ENCODE results near the gene JUN.

The JUN gene

DNA sequence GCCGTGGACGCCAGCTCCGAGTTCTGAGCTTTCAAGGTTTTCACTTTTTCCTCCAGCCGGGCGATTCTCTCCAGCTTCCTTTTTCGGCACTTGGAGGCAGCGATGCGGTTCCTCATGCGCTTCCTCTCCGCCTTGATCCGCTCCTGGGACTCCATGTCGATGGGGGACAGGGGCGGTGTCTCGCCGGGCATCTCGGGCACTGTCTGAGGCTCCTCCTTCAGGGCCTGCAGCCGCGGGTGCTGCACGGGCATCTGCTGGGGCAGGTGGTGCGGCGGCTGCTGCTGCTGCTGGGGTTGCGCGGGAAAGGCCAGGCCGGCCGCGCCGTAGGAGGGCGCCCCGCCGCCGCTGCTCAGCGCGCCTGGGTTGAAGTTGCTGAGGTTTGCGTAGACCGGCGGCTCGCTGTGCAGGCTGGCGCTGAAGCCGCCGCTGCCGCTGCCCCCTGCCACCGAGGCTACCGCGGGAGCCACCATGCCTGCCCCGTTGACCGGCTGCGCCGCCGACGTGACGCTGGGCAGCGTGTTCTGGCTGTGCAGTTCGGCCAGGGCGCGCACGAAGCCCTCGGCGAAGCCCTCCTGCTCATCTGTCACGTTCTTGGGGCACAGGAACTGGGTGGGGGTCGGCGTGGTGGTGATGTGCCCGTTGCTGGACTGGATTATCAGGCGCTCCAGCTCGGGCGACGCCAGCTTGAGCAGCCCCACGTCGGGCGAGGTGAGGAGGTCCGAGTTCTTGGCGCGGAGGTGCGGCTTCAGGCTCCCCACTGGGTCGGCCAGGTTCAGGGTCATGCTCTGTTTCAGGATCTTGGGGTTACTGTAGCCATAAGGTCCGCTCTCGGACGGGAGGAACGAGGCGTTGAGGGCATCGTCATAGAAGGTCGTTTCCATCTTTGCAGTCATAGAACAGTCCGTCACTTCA lies 1.4 kb downstream of the JUN start:
- DNase-seq: peak; percentile 63

DNA sequence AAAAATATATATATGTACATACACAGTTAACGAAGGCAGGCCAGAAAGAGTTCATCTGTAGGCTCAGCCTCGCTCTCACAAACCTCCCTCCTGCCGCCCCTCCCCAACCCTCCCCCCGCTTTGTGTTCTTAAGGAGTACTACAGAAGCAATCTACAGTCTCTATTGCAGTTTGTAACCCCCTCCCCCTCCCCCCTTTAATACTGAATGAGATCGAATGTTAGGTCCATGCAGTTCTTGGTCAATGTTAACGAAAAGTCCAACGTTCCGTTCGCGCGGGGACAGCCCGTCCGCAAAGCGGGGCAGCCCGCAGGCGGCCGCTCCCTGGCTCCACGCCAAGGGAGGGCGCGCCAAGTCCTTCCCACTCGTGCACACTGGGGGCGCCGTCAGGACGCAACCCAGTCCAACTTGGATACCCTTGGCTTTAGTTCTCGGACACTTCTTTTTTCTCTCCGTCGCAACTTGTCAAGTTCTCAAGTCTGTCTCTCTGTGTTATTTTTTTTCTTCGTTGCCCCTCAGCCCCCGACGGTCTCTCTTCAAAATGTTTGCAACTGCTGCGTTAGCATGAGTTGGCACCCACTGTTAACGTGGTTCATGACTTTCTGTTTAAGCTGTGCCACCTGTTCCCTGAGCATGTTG lies 2.2 kb downstream of the JUN start:
- peak; percentile 74 for DNase-seq

DNA sequence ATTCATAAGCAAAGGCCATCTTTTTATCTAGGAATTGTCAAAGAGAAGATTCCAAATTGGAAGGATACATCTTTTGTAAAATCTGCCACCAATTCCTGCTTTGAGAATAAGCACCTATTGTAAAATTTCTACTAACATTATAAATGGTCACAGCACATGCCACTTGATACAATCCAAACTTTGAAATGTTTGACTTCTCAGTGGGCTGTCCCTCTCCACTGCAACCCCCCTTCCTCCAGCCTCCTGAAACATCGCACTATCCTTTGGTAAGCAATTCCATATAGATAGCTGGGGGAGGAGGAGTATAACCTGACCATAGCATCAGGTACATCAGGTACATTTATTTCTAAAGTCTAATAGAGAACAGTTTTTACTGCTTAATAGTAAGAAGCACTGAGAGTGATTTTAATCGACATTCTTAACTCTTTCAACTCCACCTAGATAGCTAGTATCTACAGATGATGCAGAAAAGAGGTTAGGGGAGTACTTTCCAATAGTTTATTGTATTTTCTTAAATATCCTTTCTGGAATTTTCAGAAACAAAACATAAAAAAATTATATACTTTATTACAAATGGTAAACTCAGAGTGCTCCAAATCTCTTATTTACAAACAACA lies 2.9 kb downstream of the JUN start:
- peak; percentile 54 for DNase-seq

DNA sequence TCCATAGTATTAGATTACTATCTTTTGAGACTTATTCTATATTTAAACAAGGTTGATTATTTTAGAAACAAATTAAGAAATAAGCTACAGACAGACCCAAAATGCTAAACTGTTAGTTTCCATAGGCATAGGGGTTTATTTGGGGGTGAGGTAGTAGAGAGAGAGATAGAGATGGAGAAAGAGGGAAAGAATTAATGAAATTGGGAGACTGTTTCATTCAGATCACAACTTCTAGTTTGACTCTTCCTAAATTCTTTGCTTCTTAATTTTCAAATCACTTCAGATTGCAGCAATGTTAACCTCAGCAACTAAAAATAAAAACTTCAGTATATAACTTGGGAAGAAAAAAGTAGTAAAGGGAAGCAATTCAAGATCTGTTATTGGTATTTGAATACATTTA lies 3.4 kb downstream of the JUN start:
- no peak for DNase-seq

DNA sequence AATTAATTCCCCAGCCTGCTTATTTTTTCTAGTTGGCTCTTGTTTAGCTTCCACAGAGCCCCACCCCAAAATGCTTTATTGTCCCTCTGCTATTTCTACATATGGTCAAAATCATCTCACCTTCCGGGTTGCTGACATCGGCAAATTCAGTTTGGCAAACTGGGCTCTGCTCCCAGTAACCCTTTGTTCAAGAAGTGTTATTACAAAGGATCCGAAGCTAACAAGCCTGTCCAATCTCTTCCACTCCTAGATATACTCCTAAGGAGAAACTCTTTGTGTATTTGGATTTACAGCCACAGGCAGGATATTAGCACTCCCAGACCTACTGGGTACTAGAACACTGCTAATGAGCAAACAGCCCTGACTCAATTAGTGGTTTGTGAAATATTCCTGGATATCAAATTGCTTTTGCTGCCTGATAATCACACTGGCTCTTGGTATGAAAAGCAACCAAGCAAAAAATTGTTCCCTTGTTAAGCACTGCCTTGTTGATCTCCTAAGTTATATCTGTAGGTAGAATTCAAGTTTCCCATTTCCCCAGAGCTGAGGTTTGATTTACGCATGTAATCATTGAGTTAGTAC lies 4.0 kb downstream of the JUN start:
- peak; percentile 85 for DNase-seq

DNA sequence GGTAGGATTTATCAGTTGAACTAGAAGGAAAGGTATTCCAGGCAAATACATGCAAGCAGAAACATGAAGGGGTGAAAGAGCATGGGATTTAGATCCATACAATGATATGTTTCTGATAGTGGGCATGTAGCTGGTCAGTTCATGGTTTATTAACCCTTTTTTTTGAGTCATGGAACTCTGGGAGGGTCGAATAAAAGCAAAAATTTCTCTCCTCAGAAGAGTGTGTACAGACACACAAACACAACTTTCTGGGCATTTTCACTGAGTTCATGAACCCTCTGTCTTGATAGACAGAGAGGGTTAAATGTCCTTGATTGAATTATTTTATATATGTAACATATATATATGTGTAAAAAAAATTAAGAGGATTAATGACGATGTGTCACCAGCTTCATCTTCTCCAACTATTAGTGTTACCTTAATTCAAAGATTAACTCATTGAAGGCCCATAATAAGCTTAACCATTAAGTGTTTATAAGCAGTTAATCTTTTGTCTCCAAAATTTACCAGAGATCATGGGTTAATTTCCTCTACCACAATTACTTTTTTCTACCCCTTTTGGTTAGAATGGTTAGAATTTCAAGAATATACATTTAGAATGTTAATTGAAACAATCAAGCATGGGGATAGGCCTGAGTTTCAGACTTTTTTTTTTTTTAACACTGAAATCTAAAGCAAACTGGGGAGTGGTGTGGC lies 4.6 kb downstream of the JUN start:
- DNase-seq: no peak

DNA sequence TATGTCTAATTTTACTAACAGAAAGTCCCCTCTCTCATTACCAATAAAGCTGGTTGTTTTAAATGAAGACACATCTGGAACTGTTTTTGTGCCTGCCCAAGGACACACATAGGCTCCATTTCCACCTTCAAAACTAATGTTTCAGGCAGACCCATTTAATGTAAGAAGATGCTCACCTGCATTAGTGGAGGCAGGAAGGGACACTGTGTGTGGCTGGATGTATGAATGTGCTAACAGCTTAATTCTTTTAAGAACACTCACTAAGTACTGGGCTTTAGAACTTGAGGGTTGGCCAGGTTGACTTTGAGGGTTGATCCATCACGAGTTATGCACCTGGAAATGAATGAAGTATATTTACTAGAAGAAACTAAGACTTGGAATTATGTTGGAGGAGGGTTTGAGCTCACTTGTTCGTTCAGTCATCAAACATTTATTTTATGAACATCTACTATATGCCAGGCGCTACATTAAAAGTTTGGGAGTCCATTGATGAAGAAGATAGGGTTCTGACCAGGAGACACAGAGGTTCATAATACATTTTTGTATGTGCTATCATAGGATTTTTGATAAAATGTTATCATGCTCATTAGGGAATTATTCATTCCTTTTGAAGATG lies 5.4 kb downstream of the JUN start:
- DNase-seq: no peak

DNA sequence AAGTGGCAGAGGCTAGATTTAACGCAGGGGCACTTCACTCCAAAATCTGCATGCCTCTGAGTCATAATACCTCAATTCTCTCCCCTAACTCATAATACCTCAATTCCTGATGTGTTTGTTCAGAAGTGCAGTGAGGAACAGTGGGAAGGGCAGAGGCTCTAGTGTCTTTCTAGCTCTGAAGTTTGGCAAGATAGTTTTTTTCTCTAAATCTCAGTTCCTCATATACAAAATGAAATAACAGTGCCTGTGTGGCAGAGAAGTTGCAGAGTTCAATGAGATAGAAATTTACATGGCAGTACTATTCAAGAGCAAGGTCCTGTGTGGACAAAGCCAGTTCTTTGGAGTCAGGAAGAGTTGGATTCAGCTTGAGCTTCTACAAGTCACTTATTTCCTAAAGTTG lies 9.8 kb downstream of the JUN start:
- DNase-seq: no peak

DNA sequence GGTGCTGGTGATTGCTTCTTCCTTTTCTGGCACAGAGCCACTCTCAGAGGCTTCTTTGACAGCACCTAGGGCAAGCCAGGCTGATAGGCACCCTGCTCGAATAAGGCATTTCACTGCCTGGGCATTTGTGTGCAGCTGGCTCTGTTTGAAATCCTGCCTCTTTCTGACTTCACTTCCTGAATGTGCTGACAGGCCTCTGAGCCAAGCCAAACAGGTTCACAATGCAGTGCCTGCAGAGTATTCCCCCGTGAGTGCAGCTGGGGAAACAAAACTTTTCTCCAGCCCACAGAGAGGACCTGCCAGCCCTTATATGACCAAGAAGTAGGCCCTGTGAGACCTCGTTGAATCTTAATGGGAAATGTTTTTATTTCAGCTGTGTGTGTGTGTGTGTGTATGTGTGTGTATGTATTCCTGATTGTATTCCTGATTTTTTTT lies 10.4 kb downstream of the JUN start:
- DNase-seq: peak; percentile 94

DNA sequence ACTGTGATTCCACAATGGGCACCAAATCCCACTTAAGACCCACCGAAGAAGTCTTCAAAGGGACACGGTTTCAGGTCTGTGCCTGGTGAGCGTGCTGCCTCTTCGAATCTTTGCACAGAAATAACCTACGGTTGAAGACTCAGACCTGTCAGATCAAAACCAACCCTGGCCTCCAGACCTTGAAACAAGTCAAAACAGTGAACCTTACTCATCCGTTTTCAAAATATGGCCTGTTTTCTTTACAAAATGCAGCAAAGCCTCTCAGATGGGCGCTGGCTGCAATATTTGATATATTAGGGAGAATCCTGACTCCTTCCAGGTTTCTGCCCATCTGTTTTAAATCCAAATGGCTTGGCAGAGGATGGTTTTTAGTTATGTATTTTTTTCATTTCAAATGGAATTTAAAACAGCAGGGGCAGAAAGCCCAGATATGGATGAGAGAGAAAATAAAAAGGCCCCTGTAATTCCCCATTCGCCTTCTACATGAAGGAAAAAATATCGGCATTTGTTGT lies 14.0 kb downstream of the JUN start:
- DNase-seq: no peak

DNA sequence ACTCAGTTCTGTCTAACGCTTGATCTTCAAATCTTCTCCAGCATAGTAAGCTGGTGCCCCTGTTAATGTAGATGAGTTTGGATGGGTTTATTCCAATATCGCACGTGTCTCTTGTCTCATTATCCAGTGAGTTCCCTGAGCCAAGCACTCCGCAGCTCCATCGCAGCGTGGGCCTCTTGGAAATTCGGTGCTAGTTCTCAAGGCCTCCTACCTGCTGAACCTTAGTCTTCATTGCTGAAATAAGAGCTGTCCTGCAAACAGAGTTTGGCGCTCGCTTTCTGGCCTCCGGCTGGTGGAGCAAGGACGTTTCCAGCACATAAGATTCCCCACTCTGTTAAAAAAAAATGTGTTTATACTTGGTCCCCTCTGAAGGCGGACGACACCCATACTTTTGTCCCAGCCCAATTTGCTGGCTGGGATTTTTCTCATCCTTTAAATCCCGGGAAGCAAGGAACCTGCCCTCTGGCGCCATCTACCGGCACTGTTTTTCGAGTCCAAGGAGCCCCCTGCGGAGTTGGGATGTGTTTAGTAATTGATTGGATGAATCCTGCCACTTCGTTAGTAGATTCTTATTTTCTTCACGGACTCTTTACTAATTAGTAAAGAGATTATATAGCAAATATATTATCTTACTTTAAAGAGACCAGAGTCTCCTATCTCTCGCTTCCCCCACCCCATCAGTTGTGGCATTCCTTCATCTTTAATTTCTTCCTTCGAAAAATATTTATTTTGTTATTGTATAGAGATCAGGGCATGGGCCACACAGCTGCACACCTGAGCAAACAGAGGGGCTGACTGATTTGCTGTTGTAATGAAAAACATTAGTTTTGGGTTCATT lies 14.7 kb downstream of the JUN start:
- DNase-seq: peak; percentile 60

DNA sequence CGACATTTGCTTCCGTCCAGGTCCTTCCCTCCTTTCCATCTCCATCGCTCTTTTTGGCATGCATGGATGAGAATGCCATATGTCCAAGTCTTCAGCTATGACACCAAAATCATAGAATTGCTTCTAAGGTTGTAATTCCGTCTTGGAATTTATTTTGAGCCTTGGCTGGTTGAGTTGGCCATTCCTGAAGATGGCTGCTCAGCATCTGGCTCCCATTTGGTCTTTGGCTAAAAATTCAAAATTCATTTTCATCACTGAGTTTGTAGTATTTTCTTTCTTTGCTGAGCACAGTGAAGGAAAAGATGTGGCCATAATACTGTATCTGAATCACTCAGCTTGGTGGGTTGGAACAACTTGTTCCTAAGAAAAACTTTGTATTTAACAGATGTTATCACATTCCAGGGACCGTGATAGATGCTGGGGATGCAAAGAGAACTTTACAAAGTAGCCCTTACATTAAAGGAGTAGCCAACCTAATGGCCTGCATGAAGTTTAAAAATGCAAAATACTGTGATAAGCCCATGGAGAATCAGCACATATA lies 15.6 kb downstream of the JUN start:
- DNase-seq: no peak

DNA sequence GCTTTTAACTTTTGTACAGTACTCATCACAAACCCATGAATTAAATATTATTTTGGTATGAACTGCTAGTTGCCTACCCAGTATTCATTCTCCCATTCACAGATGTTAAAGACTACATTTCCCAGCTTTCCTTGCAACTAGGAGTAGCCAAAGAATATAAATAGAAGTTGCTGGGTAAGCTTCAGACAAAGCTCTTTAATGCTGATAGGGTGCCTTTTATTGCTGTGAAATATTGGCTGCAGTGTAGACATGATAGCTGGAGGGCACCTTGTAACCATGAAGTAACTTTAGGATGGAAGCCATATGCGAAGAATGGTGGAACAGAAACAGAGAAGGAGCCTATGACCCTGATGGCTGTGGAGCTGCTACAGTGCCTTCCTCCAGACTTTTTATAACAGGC lies 16.7 kb downstream of the JUN start:
- no peak for DNase-seq

DNA sequence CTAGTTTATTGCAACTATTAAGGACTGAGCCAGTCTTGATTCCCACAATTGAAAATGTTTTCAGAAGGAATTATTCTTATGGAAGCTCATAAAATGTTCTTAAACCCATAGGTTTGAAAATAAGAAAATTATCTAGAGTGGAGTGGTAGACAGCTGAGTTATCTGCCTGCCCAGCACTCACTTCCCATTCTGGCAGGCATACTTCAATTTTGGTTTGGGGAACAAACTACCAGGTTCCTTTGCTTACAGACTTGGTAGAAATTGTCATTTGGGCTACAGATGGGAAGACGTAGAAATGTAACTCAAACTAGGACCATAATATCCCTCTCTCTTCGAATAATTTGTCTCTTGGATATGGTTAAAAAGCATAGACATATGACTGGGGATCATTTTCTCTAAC lies 18.4 kb downstream of the JUN start:
- no peak for DNase-seq

DNA sequence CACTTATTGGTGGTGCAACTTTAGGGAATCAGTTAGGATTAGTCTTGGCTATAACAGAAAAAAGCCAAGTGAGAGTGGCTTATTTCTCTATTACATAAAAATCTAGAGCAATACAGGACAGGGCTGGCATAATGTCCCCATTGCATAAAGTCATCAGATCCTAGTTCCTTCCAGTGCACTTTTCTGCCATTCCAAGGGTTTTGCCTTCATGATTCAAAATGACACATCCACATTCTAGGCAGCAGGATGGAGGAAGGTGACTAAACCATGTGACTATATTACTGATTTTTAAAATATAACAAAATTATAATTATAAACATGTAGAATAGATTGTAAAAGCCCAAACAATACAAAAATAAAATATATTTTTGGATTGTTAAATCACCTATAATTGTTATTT lies 18.8 kb downstream of the JUN start:
- DNase-seq: no peak

DNA sequence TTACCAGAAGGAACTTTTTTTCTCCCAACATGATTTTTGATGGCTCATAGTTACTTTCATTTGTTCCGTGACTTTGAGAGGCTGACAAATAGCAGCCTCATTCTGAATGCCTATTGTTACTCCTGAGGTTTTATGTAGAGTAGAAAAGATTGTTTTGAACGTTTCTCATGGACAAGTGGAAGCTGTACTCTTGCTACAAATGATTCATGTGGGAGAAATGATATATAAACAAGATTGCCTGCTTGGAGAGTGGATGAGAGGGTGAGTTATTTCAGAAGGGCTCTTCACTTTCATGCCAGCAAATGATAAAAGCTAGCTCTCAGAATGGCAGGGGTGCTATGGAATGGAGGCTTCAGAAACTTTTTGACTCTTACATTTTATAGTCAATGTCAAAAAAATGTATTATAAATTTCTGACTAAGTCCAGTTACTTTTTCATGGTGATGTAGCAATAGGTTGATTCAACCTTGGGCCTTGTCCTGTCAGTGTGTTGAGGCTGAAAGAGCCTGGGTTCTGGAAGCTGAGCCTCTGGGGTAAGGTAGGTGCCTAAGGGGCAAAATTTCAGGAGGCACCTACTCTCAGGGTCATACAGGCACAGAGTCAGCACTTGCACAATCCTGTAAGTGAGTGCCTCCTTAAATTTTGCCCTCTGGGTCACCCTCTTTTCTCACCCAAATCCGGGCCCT lies 19.4 kb downstream of the JUN start:
- peak; percentile 62 for DNase-seq

DNA sequence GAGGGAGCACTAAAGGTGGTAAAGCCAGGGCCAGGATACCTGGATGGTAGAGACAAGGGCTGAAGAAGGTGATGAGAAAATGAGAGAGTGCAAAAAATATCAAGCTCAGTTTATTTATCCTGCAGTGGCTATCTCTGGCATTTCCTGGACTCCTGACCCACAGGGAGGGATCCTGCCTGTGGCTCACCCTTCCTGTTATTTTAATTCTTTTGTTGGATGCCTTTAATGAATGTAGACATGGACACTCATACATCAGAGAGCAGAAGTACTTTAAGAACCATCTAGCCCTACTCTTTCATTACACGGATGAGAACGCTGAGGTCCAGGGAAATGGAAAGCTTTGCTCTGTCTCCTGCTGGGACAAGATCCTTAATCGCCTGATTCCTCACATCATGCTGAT lies 20.6 kb downstream of the JUN start:
- DNase-seq: no peak

DNA sequence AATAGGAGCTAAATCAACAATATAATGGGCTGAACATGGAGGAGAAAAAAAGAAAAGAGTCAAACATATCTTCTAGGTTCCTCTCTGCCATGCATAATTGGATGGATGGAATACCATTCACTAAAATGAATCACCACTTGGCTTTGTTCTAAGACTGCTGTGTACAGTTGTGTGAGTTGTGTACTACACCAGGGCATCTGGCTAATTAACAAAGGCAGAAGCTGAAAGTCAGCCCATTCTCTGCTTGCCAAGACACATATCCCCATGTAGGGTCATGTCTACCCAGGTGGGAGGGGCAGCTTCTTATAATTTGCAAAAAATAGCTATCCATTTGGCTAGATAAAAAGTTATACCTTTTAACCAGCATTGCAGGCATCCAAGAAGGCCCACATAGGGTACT lies 21.0 kb downstream of the JUN start:
- no peak for DNase-seq

DNA sequence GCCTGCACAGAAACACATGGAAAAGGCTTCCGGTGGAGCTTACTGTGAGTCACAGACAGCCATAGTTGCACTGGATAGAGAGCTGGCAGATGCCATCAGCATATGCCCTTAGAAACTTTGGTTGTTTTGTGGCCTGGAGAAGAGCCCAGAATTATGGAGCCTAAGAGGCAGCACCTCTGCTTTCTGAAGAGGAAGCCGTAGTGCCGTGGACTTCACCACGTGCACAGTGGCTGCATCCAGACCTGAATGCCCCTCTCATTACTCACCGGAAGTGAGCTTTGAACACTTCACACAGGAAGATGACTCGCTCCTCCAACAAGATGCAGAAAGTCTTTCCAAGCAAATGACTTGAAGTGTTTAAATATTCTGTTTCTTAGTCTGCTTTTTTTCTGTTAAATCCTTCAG lies 28.4 kb downstream of the JUN start:
- no peak for DNase-seq

DNA sequence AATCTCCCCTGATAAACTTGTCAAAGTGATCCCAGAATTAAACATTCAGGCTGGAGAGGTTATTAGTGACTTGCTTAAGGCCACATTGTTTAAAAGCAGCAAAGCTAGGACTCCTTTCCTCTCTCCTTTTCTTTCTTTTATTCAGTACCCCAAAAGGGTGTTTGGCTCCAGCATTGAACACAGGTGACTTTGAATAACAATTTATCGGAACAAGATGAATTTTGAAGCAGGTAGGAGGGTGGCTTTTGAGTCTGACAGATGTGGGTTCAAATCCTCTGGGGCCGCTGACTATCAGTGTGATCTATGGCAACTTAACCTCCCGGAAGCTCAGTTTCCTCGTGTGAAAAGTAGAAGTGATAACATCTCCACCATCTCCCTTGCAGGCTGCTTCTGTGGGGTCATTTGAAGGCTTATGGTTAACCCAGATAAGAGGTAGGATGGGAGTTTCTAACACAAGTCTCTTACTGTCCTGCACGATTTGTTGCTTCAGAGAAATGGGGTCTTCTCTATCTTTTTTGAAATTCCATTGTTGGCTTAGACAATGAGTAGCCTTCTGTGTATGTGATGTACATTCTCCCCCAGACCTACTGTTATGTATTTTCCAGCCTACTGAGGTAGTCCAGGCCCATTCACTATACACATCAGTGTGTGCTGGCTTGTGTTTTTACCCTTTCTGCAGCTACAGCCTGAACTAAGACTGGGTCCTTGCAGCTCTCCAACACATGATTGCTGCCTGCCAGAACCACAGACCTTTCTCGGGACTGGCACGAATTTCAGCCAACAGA lies 29.0 kb downstream of the JUN start:
- no peak for DNase-seq
